RWPE2 (cell line): ENCODE measurements around the gene MRPS7.

Experiments used
- ATAC-seq: fragments of 200-7000 bp; cut with Tn5 transposase; 3 replicates; pipeline ENCODE4 v1.9.1; 2021; ENCODE audit warnings: low read depth
- DNase-seq: peaks from one replicate; pipeline ENCODE4 v3.0.0-alpha.2; 2020; ENCODE audit warnings: low spot score
- H3K27ac ChIP-seq: fragments of 450-650 bp; 2 replicates; pipeline ENCODE4 v1.5.1; 2017; ENCODE audit warnings: mild to moderate bottlenecking; ENCODE audit not compliant: poor library complexity, severe bottlenecking
- H3K27me3 ChIP-seq: fragments of 250-450 bp; sonication (Bioruptor Pico); 2 replicates; pipeline ENCODE4 v1.5.1; 2021; ENCODE audit warnings: mild to moderate bottlenecking, moderate library complexity; ENCODE audit not compliant: insufficient read depth, poor library complexity, severe bottlenecking
- H3K36me3 ChIP-seq: fragments of 250-450 bp; sonication (Bioruptor Pico); 2 replicates; pipeline ENCODE4 v1.5.1; 2020; ENCODE audit warnings: low read depth, mild to moderate bottlenecking, moderate library complexity
- H3K4me1 ChIP-seq: fragments of 250-450 bp; sonication (Bioruptor Pico); 2 replicates; pipeline ENCODE4 v1.5.1; 2021; ENCODE audit warnings: mild to moderate bottlenecking, moderate library complexity; ENCODE audit not compliant: insufficient read depth, poor library complexity, severe bottlenecking
- H3K4me3 ChIP-seq: fragments of 250-450 bp; sonication (Bioruptor Pico); 2 replicates; pipeline ENCODE4 v1.5.1; 2021; ENCODE audit warnings: mild to moderate bottlenecking, moderate library complexity; ENCODE audit not compliant: severe bottlenecking
- H3K9me3 ChIP-seq: fragments of 250-450 bp; sonication (Bioruptor Pico); 2 replicates; pipeline ENCODE4 v1.5.1; 2021; ENCODE audit warnings: mild to moderate bottlenecking, moderate library complexity; ENCODE audit not compliant: severe bottlenecking
- TF ChIP-seq, protein P1 (sequence below): fragments of 450-650 bp; IDR thresholded peaks from one replicate; pipeline ENCODE4 v1.5.1; 2017; ENCODE audit warnings: mild to moderate bottlenecking, moderate library complexity; ENCODE audit not compliant: poor library complexity, severe bottlenecking

The MRPS7 gene

GRCh38 chr17:75239214-75239613 lies 22.5 kb upstream of the MRPS7 start:
- H3K36me3 ChIP-seq, result peaks cover 91% of the 10 kb centered on the region
- H3K4me1 ChIP-seq, result no peaks in the 10 kb centered on the region
- no peak overlapping the region for H3K27ac ChIP-seq

DNA sequence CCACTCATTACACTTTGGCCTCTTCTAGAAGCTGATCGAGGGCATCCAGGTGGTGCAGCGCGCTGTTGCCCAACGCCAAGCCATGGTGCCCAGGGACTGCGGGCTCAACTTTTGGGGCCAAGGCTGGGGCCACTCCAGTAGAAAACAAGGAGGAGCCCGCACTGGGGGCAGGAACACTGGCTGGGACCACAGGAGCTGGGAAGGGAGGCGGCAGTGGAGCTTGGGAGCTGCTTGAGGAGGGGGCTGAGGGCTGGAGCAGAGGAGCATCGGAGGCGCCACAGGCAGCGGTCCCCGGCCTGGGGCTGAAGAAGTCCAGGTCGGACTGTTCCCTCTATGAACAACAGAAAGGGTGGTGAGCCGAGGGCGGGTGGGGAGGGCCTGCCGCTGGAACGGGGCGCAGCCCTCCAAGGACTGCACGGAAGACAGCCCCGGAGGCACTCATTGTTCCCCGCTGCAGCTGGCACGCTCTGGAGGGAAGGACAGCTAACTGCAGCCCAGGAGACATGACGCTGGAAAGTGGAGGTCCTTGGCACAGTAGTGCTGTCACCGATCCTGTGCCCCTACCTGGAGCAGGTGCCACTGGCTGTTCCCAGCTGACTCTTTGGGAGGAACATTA lies 21.8 kb upstream of the MRPS7 start:
- TF ChIP-seq, protein P1, sequence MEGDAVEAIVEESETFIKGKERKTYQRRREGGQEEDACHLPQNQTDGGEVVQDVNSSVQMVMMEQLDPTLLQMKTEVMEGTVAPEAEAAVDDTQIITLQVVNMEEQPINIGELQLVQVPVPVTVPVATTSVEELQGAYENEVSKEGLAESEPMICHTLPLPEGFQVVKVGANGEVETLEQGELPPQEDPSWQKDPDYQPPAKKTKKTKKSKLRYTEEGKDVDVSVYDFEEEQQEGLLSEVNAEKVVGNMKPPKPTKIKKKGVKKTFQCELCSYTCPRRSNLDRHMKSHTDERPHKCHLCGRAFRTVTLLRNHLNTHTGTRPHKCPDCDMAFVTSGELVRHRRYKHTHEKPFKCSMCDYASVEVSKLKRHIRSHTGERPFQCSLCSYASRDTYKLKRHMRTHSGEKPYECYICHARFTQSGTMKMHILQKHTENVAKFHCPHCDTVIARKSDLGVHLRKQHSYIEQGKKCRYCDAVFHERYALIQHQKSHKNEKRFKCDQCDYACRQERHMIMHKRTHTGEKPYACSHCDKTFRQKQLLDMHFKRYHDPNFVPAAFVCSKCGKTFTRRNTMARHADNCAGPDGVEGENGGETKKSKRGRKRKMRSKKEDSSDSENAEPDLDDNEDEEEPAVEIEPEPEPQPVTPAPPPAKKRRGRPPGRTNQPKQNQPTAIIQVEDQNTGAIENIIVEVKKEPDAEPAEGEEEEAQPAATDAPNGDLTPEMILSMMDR, result no peak
- DNase-seq (no peak), ATAC-seq (no peak)
- H3K4me1 ChIP-seq, result no peaks in the 10 kb centered on the region
- no peaks in the 10 kb centered on the region for H3K27me3 ChIP-seq
- no peak overlapping the region for H3K27ac ChIP-seq
- H3K36me3 ChIP-seq, result peaks cover 91% of the 10 kb centered on the region
- H3K4me3 ChIP-seq, result no peak overlapping the region
- H3K9me3 ChIP-seq, result no peaks in the 10 kb centered on the region

More at GRCh38 chr17:75239214-75239613, 22.5 kb upstream of the MRPS7 start:
- Histone ChIP-seq H3K4me3 (no peak overlapping the region), H3K9me3 (no peaks in the 10 kb centered on the region), H3K27me3 (no peaks in the 10 kb centered on the region)
- TF ChIP-seq, protein P1, result no peak
- no peak for ATAC-seq
- DNase-seq, result no peak

- no peak overlapping the region for H3K27ac ChIP-seq
- H3K4me3 ChIP-seq, result no peak overlapping the region
- DNase-seq (no peak), ATAC-seq (peak; percentile 17; the same call in 2 of the 3 replicates)
- H3K36me3 ChIP-seq, result peaks cover 90% of the 10 kb centered on the region
- TF ChIP-seq, protein P1, result peak; percentile 41
- H3K27me3 ChIP-seq, result no peaks in the 10 kb centered on the region
- H3K9me3 ChIP-seq, result no peaks in the 10 kb centered on the region
- no peaks in the 10 kb centered on the region for H3K4me1 ChIP-seq
Measured at GRCh38 chr17:75240394-75241142, 21.1 kb upstream of the MRPS7 start.

DNA sequence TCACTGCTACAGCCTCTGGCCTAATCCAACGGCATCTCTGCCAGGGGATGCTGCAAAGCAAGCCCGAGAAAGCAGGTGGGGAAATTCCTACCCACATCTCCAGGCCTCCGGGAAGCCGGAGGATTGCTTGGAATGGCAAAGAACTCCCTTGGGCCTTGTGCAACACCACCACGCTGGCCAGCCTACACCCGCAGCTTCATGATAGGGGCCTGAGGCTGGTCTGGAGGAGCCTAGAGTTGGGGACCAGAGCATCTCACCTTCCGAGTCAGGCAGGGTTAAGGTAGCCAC lies 20.6 kb upstream of the MRPS7 start:
- Histone ChIP-seq H3K27ac (no peak overlapping the region), H3K4me1 (no peaks in the 10 kb centered on the region), H3K36me3 (peaks cover 90% of the 10 kb centered on the region), H3K9me3 (no peaks in the 10 kb centered on the region), H3K4me3 (no peak overlapping the region), H3K27me3 (no peaks in the 10 kb centered on the region)
- ATAC-seq (no peak), DNase-seq (no peak)
- TF ChIP-seq, protein P1, result no peak

DNA sequence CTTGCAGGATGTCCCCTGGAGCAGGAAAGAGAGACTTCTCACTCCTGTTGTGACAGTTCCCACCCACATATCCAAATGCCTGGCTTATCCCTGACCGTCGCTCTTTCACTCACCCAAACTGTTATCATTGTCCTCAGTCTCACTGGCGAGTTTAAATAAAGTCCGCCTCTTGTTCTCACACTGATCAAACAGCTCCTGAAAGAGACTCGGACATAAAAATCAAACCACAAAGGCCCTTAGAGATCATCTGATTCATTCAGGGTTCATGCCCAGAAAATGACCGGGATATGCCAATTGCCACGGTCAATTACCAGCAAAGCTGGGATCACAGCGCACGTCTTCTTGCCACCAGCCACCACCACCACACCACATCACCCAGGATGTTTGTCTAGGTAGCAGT lies 20.2 kb upstream of the MRPS7 start:
- DNase-seq, result no peak
- H3K27ac ChIP-seq, result no peak overlapping the region
- H3K9me3 ChIP-seq, result no peaks in the 10 kb centered on the region
- TF ChIP-seq, protein P1, result no peak
- no peaks in the 10 kb centered on the region for H3K27me3 ChIP-seq
- H3K4me1 ChIP-seq, result no peaks in the 10 kb centered on the region
- H3K4me3 ChIP-seq, result no peak overlapping the region
- H3K36me3 ChIP-seq, result peaks cover 90% of the 10 kb centered on the region
- ATAC-seq, result no peak
